GM19043 (cell line): ENCODE results near the gene FAM193A.
"Not testable (repeated sequence)": the region's sequence is repeated elsewhere in the genome, so short reads cannot be mapped to it uniquely, and the experiment has no call there.

Experiments
- ATAC-seq: cut with Tn5 transposase; IDR thresholded peaks from one replicate; pipeline ENCODE4 v1.9.1; 2021; ENCODE audit warnings: low read depth; ENCODE audit not compliant: unreplicated experiment

FAM193A gene

GRCh38 chr4:2762048-2762447 is 225.6 kb downstream of the FAM193A start:
- no peak for ATAC-seq

GRCh38 chr4:2762486-2763370 is 226.3 kb downstream of the FAM193A start:
- not testable (repeated sequence) for ATAC-seq

- no peak for ATAC-seq
These were observed 227.1 kb downstream of the FAM193A start for GRCh38 chr4:2763511-2763967.

GRCh38 chr4:2765832-2766526 is 229.5 kb downstream of the FAM193A start:
- ATAC-seq: no peak

- no peak for ATAC-seq
These were observed 230.7 kb downstream of the FAM193A start for GRCh38 chr4:2767046-2767704.

GRCh38 chr4:2767705-2768074 is 231.2 kb downstream of the FAM193A start:
- no peak for ATAC-seq

GRCh38 chr4:2768124-2768523 is 231.7 kb downstream of the FAM193A start:
- ATAC-seq: no peak

- ATAC-seq: no peak
These were observed 232.5 kb downstream of the FAM193A start for GRCh38 chr4:2768921-2769336.

GRCh38 chr4:2771264-2771663 is 234.8 kb downstream of the FAM193A start:
- no peak for ATAC-seq

GRCh38 chr4:2780643-2781042 is 244.2 kb downstream of the FAM193A start:
- ATAC-seq: not testable (repeated sequence)

- no peak for ATAC-seq
These were observed 245.5 kb downstream of the FAM193A start for GRCh38 chr4:2781911-2782310.
